Measurements from ENCODE around the gene PTPRF. TPM values are rescaled to one million over a fixed set of nuclear protein-coding genes. Genes with fewer than 3 reads are reported as not detected.

PTPRF gene
- total and polyA plus RNA-seq, 4 donors: 41.2 to 241 (median 85.6) TPM

DNA sequence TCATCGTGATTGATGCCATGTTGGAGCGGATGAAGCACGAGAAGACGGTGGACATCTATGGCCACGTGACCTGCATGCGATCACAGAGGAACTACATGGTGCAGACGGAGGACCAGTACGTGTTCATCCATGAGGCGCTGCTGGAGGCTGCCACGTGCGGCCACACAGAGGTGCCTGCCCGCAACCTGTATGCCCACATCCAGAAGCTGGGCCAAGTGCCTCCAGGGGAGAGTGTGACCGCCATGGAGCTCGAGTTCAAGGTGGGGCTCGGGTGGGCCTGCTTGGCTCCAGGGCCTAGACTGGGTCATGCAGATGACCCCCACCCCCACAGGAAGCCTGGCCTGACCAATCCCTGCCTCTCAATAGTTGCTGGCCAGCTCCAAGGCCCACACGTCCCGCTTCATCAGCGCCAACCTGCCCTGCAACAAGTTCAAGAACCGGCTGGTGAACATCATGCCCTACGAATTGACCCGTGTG is 88.7 kb downstream of the PTPRF start:
- Histone ChIP-seq H3K9ac (ENCODE audit: low read depth in 1 of 2, low read length in 2 of 2) (no peak overlapping the region), H3K36me3 (ENCODE audit: control insufficient read depth in 4 of 4, insufficient read depth in 3 of 4, low read depth in 1 of 4, low read length in 3 of 4) (peaks cover 22 to 93% (median 48%) of the 10 kb centered on the region in 4 donors), H3K27me3 (ENCODE audit: control insufficient read depth in 4 of 4, insufficient read depth in 4 of 4, low read length in 3 of 4) (no peaks in the 10 kb centered on the region), H3K9me3 (ENCODE audit: control insufficient read depth in 4 of 4, low read length in 3 of 4) (no peaks in the 10 kb centered on the region), H3K4me1 (ENCODE audit: control insufficient read depth in 4 of 4, insufficient read depth in 4 of 4, low read length in 3 of 4) (no peaks in the 10 kb centered on the region), H3K4me3 (ENCODE audit: low read depth in 1 of 3, low read length in 3 of 3) (no peak overlapping the region), H3K27ac (ENCODE audit: low read depth in 1 of 2, low read length in 2 of 2) (no peak overlapping the region)
- WGBS: 96% methylated on average over 21 of the region's 21 CpGs
- TF ChIP-seq, protein P1, sequence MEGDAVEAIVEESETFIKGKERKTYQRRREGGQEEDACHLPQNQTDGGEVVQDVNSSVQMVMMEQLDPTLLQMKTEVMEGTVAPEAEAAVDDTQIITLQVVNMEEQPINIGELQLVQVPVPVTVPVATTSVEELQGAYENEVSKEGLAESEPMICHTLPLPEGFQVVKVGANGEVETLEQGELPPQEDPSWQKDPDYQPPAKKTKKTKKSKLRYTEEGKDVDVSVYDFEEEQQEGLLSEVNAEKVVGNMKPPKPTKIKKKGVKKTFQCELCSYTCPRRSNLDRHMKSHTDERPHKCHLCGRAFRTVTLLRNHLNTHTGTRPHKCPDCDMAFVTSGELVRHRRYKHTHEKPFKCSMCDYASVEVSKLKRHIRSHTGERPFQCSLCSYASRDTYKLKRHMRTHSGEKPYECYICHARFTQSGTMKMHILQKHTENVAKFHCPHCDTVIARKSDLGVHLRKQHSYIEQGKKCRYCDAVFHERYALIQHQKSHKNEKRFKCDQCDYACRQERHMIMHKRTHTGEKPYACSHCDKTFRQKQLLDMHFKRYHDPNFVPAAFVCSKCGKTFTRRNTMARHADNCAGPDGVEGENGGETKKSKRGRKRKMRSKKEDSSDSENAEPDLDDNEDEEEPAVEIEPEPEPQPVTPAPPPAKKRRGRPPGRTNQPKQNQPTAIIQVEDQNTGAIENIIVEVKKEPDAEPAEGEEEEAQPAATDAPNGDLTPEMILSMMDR (IDR thresholded peaks at IDR 0.05; ENCODE audit: low read depth, low read length, missing input control): no peak
- DNase-seq (ENCODE audit: low spot score): no peak

- no peak overlapping the region for H3K4me3 ChIP-seq (ENCODE audit: low read depth in 1 of 3, low read length in 3 of 3)
- no peaks in the 10 kb centered on the region for H3K9me3 ChIP-seq (ENCODE audit: control insufficient read depth in 4 of 4, low read length in 3 of 4)
- H3K4me1 ChIP-seq (ENCODE audit: control insufficient read depth in 4 of 4, insufficient read depth in 4 of 4, low read length in 3 of 4): no peaks in the 10 kb centered on the region
- no peaks in the 10 kb centered on the region for H3K27me3 ChIP-seq (ENCODE audit: control insufficient read depth in 4 of 4, insufficient read depth in 4 of 4, low read length in 3 of 4)
- no peak overlapping the region for H3K27ac ChIP-seq (ENCODE audit: low read depth in 1 of 2, low read length in 2 of 2)
- H3K9ac ChIP-seq (ENCODE audit: low read depth in 1 of 2, low read length in 2 of 2): no peak overlapping the region
- WGBS: 86% methylated on average over 22 of the region's 22 CpGs
- DNase-seq (ENCODE audit: low spot score): no peak
- TF ChIP-seq RXRA (IDR thresholded peaks at IDR 0.05): no peak
- no peak for TF ChIP-seq JUND (IDR thresholded peaks at IDR 0.05)
- TF ChIP-seq, protein P2, sequence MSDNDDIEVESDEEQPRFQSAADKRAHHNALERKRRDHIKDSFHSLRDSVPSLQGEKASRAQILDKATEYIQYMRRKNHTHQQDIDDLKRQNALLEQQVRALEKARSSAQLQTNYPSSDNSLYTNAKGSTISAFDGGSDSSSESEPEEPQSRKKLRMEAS (IDR thresholded peaks at IDR 0.05): no peak
- TF ChIP-seq TAF1 (conservative IDR thresholded peaks at IDR 0.05): no peak
- TF ChIP-seq FOXA1 (IDR thresholded peaks at IDR 0.05): no peak
- TF ChIP-seq REST (IDR thresholded peaks at IDR 0.05): no peak
- no peak for TF ChIP-seq YY1 (IDR thresholded peaks at IDR 0.05)
- TF ChIP-seq, protein P1 (IDR thresholded peaks at IDR 0.05; ENCODE audit: low read depth, low read length, missing input control): no peak
- no peak for TF ChIP-seq EGR1 (IDR thresholded peaks at IDR 0.05; ENCODE audit: low read depth in 2 of 2)
- no peak for TF ChIP-seq RAD21 (IDR thresholded peaks at IDR 0.05)
- TF ChIP-seq HNF4A (conservative IDR thresholded peaks at IDR 0.05): no peak
- TF ChIP-seq NR2F2 (IDR thresholded peaks at IDR 0.05): no peak
- no peak for TF ChIP-seq GABPA (IDR thresholded peaks at IDR 0.05 in 1 of 2, conservative IDR thresholded peaks at IDR 0.05 in 1 of 2)
- no peak for TF ChIP-seq ZBTB33 (IDR thresholded peaks at IDR 0.05)
- TF ChIP-seq, protein P3, sequence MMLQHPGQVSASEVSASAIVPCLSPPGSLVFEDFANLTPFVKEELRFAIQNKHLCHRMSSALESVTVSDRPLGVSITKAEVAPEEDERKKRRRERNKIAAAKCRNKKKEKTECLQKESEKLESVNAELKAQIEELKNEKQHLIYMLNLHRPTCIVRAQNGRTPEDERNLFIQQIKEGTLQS (IDR thresholded peaks at IDR 0.05): no peak
- no peak for TF ChIP-seq HNF4G (IDR thresholded peaks at IDR 0.05)
- TF ChIP-seq FOXA2 (IDR thresholded peaks at IDR 0.05): no peak
- TF ChIP-seq SP1 (IDR thresholded peaks at IDR 0.05): no peak
- H3K36me3 ChIP-seq (ENCODE audit: control insufficient read depth in 4 of 4, insufficient read depth in 3 of 4, low read depth in 1 of 4, low read length in 3 of 4): peaks cover 22 to 85% (median 49%) of the 10 kb centered on the region in 4 donors
These were observed 89.6 kb downstream of the PTPRF start for GRCh38 chr1:43619996-43620920.
